Neuronal stem cell (in vitro differentiated cells): ENCODE results near the gene TTC36.

Source experiments
- DNase-seq: peaks from one replicate; pipeline ENCODE4 v3.0.0-alpha.2; 2013; ENCODE audit warnings: low spot score
- H2AFZ ChIP-seq: one replicate; pipeline ENCODE4 v1.6.1; 2013; ENCODE audit warnings: mild to moderate bottlenecking, low read length, inconsistent platforms
- H2AK5ac ChIP-seq: 2 replicates; pipeline ENCODE4 v1.6.1; 2013; ENCODE audit warnings: low read depth, mild to moderate bottlenecking, inconsistent platforms, low read length, moderate library complexity, mixed read lengths
- H2BK120ac ChIP-seq: 2 replicates; pipeline ENCODE4 v1.6.1; 2013; ENCODE audit warnings: low read depth, mild to moderate bottlenecking, inconsistent platforms, low read length, moderate library complexity, mixed read lengths
- H2BK12ac ChIP-seq: one replicate; pipeline ENCODE4 v1.6.1; 2013; ENCODE audit warnings: low read length, inconsistent platforms
- H2BK15ac ChIP-seq: 2 replicates; pipeline ENCODE4 v1.6.1; 2013; ENCODE audit warnings: mild to moderate bottlenecking, low read length, inconsistent platforms, mixed read lengths
- H2BK5ac ChIP-seq: one replicate; pipeline ENCODE4 v1.6.1; 2013; ENCODE audit warnings: inconsistent platforms, mild to moderate bottlenecking, low read length, moderate library complexity
- H3K14ac ChIP-seq: one replicate; pipeline ENCODE4 v1.6.1; 2013; ENCODE audit warnings: low read length, inconsistent platforms
- H3K18ac ChIP-seq: 2 replicates; pipeline ENCODE4 v1.6.1; 2013; ENCODE audit warnings: low read length, inconsistent platforms
- H3K23ac ChIP-seq: 2 replicates; pipeline ENCODE4 v1.6.1; 2013; ENCODE audit warnings: low read depth, mild to moderate bottlenecking, mixed read lengths, low read length, inconsistent platforms; ENCODE audit not compliant: poor library complexity
- H3K27ac ChIP-seq: replicated peaks from 3 replicates; pipeline ENCODE4 v1.5.1; 2013; ENCODE audit warnings: low read length, inconsistent platforms
- H3K27me3 ChIP-seq, 3 experiments: 2 replicates each; pipeline ENCODE4 v1.6.1; 2013; ENCODE audit warnings: low read length in 3 of 3, mild to moderate bottlenecking in 2 of 3, inconsistent platforms in 1 of 3, low read depth in 1 of 3, mixed read lengths in 1 of 3, moderate library complexity in 1 of 3; ENCODE audit not compliant: control insufficient read depth in 3 of 3, insufficient read depth in 3 of 3
- H3K36me3 ChIP-seq, 2 donors: replicated peaks in 1 of 2; 2 replicates each; pipeline ENCODE4 v1.6.1; 2013; ENCODE audit warnings: low read length in 2 of 2; ENCODE audit not compliant: control insufficient read depth in 2 of 2, insufficient read depth in 2 of 2
- H3K4ac ChIP-seq: 2 replicates; pipeline ENCODE4 v1.6.1; 2013; ENCODE audit warnings: inconsistent platforms, mild to moderate bottlenecking, low read length, moderate library complexity
- H3K4me1 ChIP-seq, 2 donors: 1 replicate in 1 of 2; 2 replicates in 1 of 2; pipeline ENCODE4 v1.6.1; 2013; ENCODE audit warnings: low read length in 2 of 2, low read depth in 1 of 2; ENCODE audit not compliant: control insufficient read depth in 2 of 2, insufficient read depth in 1 of 2
- H3K4me2 ChIP-seq: one replicate; pipeline ENCODE4 v1.6.1; 2013; ENCODE audit warnings: mild to moderate bottlenecking, low read length, inconsistent platforms; ENCODE audit not compliant: insufficient read depth, poor library complexity, severe bottlenecking
- H3K4me3 ChIP-seq, 2 donors: 2 replicates each; pipeline ENCODE4 v1.5.1; 2013; ENCODE audit warnings: low read length in 2 of 2, mild to moderate bottlenecking in 2 of 2, inconsistent platforms in 1 of 2, moderate library complexity in 1 of 2
- H3K79me1 ChIP-seq: one replicate; pipeline ENCODE4 v1.6.1; 2013; ENCODE audit warnings: low read depth, mild to moderate bottlenecking, inconsistent platforms, low read length, moderate library complexity
- H3K9ac ChIP-seq: one replicate; pipeline ENCODE4 v1.6.1; 2013; ENCODE audit warnings: mild to moderate bottlenecking, low read depth, low read length, inconsistent platforms; ENCODE audit not compliant: poor library complexity
- H3K9me3 ChIP-seq, 2 donors: replicated peaks in 1 of 2; 2 replicates each; pipeline versions ENCODE3 to v1.6.1; 2013; ENCODE audit warnings: low read length in 2 of 2, mild to moderate bottlenecking in 2 of 2, inconsistent platforms in 1 of 2, low read depth in 1 of 2, mixed read lengths in 1 of 2, moderate library complexity in 1 of 2; ENCODE audit not compliant: control insufficient read depth in 2 of 2, insufficient read depth in 1 of 2
- H4K8ac ChIP-seq: one replicate; pipeline ENCODE4 v1.6.1; 2013; ENCODE audit warnings: low read depth, mild to moderate bottlenecking, inconsistent platforms, low read length, moderate library complexity
- H4K91ac ChIP-seq: one replicate; pipeline ENCODE4 v1.6.1; 2013; ENCODE audit warnings: low read length, low read depth, mild to moderate bottlenecking, inconsistent platforms; ENCODE audit not compliant: poor library complexity
- WGBS, 2 donors: extraction: QIAGEN DNeasy Blood & Tissue Kit; methylation state at CpG; one replicate each; pipeline ENCODE4 v1.1.7; 2013; ENCODE audit warnings: missing lambda C conversion rate in 2 of 2, mixed read lengths in 1 of 2; ENCODE audit not compliant: insufficient read length in 2 of 2, insufficient replicate concordance in 1 of 2; ENCODE audit errors: extremely low coverage in 2 of 2; 5-methylcytosine and 5-hydroxymethylcytosine counted together

Gene TTC36

DNA sequence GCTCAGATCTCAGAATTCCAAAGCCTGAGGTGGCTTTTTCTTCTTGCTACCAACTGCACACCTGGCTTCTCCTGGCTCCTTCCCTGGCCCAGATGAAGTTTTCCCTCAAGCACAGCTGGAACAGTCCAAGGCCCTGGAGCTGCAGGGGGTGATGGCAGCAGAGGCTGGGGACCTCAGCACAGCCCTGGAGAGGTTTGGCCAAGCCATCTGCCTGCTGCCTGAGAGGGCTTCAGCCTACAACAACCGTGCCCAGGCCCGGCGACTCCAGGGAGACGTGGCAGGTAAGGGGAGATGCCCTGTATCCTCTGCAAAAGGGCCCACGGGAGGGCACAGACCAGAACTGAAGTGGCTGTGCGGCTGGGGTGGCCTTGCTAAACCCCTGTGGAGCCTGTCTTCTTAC is 1.2 kb downstream of the TTC36 start:
- Histone ChIP-seq H3K9ac (no peak overlapping the region), H2BK12ac (no peak overlapping the region), H3K4me1 (peaks cover 10 to 16% of the 10 kb centered on the region in 2 donors), H3K27ac (no peak overlapping the region), H3K4ac (no peak overlapping the region), H3K14ac (no peak overlapping the region), H2BK120ac (no peak overlapping the region), H3K4me2 (no peak overlapping the region), H4K8ac (no peak overlapping the region), H3K79me1 (peaks cover 4% of the 10 kb centered on the region), H2BK5ac (no peak overlapping the region), H2AFZ (no peak overlapping the region), H2AK5ac (no peak overlapping the region), H3K18ac (no peak overlapping the region), H3K4me3 (no peak overlapping the region), H3K27me3 (no peaks in the 10 kb centered on the region), H4K91ac (no peak overlapping the region), H3K36me3 (peaks cover 16 to 53% of the 10 kb centered on the region in 2 donors), H3K9me3 (no peaks in the 10 kb centered on the region), H3K23ac (no peak overlapping the region), H2BK15ac (no peak overlapping the region)
- WGBS, 2 donors: no CpG with 5 or more reads among the region's 6 CpGs
- no peak for DNase-seq

DNA sequence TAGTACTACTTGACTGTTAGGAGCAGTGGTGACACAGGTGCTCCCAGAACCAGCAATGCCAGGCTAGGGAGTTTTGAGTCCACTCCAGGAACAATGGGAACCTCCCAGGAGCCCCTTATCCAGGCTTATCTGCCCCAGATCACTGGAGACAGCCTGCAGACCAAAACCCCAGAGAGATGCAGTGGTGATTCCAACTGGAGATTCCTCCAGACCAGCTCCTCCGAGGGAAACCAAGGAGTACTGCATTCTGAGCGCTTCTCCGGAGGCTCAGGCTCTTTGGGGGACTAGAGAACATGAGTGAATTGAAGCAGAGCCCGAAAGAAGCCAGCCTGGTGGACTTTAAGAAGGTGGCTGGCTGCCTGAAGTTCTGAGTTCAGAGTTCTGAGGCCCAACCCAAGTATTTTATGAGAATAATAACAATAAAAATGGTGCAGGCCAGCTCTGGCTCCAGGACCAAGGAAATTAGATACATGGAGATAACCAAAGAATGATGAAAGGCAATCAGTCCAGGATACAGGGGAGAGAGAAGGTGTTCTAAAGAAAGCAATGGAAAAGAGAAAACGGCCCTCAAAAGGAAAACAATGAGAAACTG is 2.4 kb downstream of the TTC36 start:
- Histone ChIP-seq H3K14ac (no peak overlapping the region), H3K27me3 (no peaks in the 10 kb centered on the region), H2BK120ac (no peak overlapping the region), H2AK5ac (no peak overlapping the region), H3K9ac (no peak overlapping the region), H3K9me3 (no peaks in the 10 kb centered on the region), H3K4me2 (peak overlapping the region; percentile 78), H3K27ac (no peak overlapping the region), H3K18ac (no peak overlapping the region), H2BK5ac (no peak overlapping the region), H3K36me3 (peaks cover 11 to 45% of the 10 kb centered on the region in 2 donors), H4K91ac (no peak overlapping the region), H3K4me1 (peaks cover 10 to 16% of the 10 kb centered on the region in 2 donors), H3K4me3 (peak overlapping the region in 1 of 2 donors; percentile 83), H3K4ac (no peak overlapping the region), H2BK15ac (no peak overlapping the region), H3K79me1 (peaks cover 4% of the 10 kb centered on the region), H2BK12ac (no peak overlapping the region), H3K23ac (no peak overlapping the region), H2AFZ (peak overlapping the region; percentile 99), H4K8ac (no peak overlapping the region)
- DNase-seq: no peak
- no CpG with 5 or more reads among the region's 5 CpGs for WGBS, 2 donors

DNA sequence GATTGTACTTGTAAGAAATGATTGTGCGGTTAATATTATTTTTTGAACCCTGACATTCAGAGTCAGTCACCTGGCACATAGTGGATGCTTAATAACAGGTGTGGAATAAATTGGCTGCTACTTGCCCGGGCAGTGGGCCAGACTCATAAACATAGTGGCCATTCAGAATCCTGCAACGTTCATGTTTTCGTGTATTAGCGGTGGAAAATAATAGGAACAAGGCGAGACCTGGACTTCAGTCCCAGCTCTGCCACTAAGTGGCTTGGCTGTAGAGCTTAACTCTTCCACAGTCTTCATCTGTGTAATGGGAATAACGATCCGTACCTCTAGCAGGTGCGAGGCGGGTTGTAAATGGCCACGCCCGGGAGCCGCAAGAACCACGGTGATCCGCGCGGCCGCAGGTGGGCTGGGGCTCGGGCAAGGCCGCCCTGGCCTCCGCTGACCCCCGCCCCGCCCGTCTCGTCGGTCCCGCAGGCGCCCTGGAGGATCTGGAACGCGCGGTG is 3.0 kb downstream of the TTC36 start:
- H4K8ac ChIP-seq: no peak overlapping the region
- H3K18ac ChIP-seq: peak overlapping the region; percentile 92
- H2BK5ac ChIP-seq: peak overlapping the region; percentile 91
- H3K4ac ChIP-seq: no peak overlapping the region
- peak overlapping the region; percentile 83 to 98 for H3K4me3 ChIP-seq
- H3K36me3 ChIP-seq: peaks cover 11 to 42% of the 10 kb centered on the region in 2 donors
- peak overlapping the region; percentile 78 for H3K4me2 ChIP-seq
- peak overlapping the region; percentile 90 for H3K23ac ChIP-seq
- H3K27me3 ChIP-seq: no peaks in the 10 kb centered on the region
- H2BK120ac ChIP-seq: no peak overlapping the region
- H3K14ac ChIP-seq: peak overlapping the region; percentile 49
- no peak overlapping the region for H3K27ac ChIP-seq
- peak overlapping the region; percentile 85 for H3K9ac ChIP-seq
- no peak overlapping the region for H2AK5ac ChIP-seq
- no peak for DNase-seq
- H2AFZ ChIP-seq: peak overlapping the region; percentile 99
- no peaks in the 10 kb centered on the region for H3K9me3 ChIP-seq
- H4K91ac ChIP-seq: no peak overlapping the region
- H2BK12ac ChIP-seq: no peak overlapping the region
- peaks cover 4% of the 10 kb centered on the region for H3K79me1 ChIP-seq
- peaks cover 10 to 16% of the 10 kb centered on the region in 2 donors for H3K4me1 ChIP-seq
- WGBS, 2 donors: no CpG with 5 or more reads among the region's 31 CpGs
- peak overlapping the region; percentile 52 for H2BK15ac ChIP-seq

DNA sequence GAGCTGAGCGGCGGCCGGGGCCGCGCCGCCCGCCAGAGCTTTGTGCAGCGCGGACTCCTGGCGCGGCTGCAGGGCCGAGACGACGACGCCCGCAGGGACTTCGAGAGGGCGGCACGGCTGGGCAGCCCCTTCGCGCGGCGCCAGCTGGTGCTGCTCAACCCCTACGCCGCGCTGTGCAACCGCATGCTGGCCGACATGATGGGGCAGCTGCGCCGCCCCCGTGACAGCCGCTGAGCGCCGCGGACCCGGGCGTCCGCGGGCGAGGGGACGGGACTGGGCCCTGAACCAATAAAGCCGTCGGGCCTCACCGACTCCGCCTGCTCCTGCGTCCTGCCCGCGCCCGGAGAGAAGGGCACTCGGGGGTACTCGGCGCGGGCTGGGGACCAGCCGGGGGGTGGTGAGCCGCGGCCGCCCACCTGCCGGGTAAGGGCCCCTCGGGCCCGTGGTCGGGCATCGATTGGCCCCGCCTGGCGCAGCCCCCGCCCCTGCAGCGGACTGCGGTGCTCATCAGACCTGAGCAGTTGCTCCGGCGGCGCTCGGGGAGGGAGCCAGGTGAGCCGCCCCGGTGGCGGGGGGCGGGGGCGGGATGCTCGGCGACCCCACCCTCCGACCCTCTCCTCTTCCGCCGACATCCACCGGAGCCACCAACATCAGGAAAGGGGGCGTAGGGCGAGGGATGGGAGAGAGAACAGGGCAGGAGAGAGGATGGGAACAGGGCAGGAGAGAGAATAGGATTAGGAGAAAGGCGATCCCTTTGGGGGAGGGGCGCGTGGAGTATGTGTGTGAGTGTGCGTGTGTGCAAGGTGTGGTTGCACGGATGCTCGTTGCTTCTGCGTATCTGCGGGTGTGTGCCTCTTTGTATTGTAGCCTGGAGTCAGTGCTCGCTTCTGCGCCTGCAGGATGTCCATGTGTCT is 3.7 kb downstream of the TTC36 start, which contains the start of gene TMEM25:
Gene TMEM25, plus strand, starts transcription at position 510 of the 914 bp plus-strand sequence. CDS start 610 bp downstream, outside the sequence.
- Histone ChIP-seq H3K9ac (peak within 1 kb of the TSS; percentile 98), H3K23ac (peak within 1 kb of the TSS; percentile 90), H2AK5ac (peak within 1 kb of the TSS; percentile 46), H3K36me3 (peaks cover 13 to 35% of the 10 kb centered on the region in 2 donors), H4K8ac (no peak within 1 kb of the TSS), H2AFZ (peak within 1 kb of the TSS; percentile 99), H3K9me3 (no peaks in the 10 kb centered on the region), H3K4me3 (peak within 1 kb of the TSS; percentile 83 to 98), H3K18ac (peak within 1 kb of the TSS; percentile 92), H3K4me1 (peaks cover 10 to 16% of the 10 kb centered on the region in 2 donors), H3K4ac (no peak within 1 kb of the TSS), H3K4me2 (peak within 1 kb of the TSS; percentile 78), H2BK120ac (no peak within 1 kb of the TSS), H3K27ac (peak within 1 kb of the TSS; percentile 42), H4K91ac (peak within 1 kb of the TSS; percentile 74), H3K27me3 (no peaks in the 10 kb centered on the region), H2BK15ac (peak within 1 kb of the TSS; percentile 52), H2BK5ac (peak within 1 kb of the TSS; percentile 91), H3K79me1 (peaks cover 4% of the 10 kb centered on the region), H3K14ac (peak within 1 kb of the TSS; percentile 97), H2BK12ac (peak within 1 kb of the TSS; percentile 79)
- no CpG with 5 or more reads among the region's 94 CpGs for WGBS, 2 donors
- peak; percentile 62 for DNase-seq
